ENCODE results near the gene FABP6.

The FABP6 gene, protein sequence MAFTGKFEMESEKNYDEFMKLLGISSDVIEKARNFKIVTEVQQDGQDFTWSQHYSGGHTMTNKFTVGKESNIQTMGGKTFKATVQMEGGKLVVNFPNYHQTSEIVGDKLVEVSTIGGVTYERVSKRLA

DNA sequence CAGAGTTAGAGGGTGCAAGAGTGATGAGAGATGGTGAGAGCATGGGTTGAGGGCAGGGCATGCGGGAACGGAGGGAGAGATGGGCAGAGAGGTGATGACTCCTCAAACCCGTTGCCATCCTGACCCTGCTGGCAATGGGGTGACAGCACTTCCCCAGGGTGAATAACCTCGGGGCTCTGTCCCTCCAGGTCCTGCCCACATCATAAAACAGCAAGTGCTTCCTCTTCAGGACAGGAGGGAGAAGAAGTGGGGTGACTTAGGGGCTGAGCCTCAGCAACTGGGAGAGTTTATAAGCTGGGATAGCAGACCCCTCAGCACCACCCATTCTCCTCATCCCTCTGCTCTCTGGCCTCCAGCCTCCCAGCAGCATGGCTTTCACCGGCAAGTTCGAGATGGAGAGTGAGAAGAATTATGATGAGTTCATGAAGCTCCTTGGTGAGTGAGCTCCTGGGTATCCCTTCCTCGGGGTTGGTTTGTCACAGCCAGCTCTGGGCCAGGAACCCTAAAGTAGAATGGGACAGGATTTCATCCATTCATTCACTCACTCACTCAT, at the start of gene FABP6:
Gene FABP6, plus strand, starts transcription at position 317 of the 553 bp plus-strand sequence. Its CDS starts 52 bp downstream, at position 369.
- CTCF ChIA-PET: interaction anchor here (0.6 to 0.8 kb wide), 3 partner anchors 28 to 205 kb away, joined by 3 to 4 read pairs (median 3); no protein-coding TSS in a partner anchor
- POLR2A ChIA-PET: no interaction called here
- Histone ChIP-seq H3K9me3 (ENCODE audit: control insufficient read depth, insufficient read depth, low read depth, low read length) (no peaks in the 10 kb centered on the region), H3K36me3 (ENCODE audit: control insufficient read depth in 2 of 2, insufficient read depth in 1 of 2, low read length in 2 of 2) (no peaks in the 10 kb centered on the region), H3K4me1 (ENCODE audit: control insufficient read depth, insufficient read depth, low read length) (no peaks in the 10 kb centered on the region), H3K4me3 (ENCODE audit: low read depth, low read length) (no peak within 1 kb of the TSS), H3K27ac (ENCODE audit: extremely low read depth, low read depth, low read length) (no peak within 1 kb of the TSS)
- TF ChIP-seq, protein P1, sequence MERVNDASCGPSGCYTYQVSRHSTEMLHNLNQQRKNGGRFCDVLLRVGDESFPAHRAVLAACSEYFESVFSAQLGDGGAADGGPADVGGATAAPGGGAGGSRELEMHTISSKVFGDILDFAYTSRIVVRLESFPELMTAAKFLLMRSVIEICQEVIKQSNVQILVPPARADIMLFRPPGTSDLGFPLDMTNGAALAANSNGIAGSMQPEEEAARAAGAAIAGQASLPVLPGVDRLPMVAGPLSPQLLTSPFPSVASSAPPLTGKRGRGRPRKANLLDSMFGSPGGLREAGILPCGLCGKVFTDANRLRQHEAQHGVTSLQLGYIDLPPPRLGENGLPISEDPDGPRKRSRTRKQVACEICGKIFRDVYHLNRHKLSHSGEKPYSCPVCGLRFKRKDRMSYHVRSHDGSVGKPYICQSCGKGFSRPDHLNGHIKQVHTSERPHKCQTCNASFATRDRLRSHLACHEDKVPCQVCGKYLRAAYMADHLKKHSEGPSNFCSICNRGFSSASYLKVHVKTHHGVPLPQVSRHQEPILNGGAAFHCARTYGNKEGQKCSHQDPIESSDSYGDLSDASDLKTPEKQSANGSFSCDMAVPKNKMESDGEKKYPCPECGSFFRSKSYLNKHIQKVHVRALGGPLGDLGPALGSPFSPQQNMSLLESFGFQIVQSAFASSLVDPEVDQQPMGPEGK (tag by site-specific recombination; IDR thresholded peaks at IDR 0.05): no peak
- TF ChIP-seq HOXC10 (CRISPR knock-in tag; IDR thresholded peaks at IDR 0.05): no peak
- TF ChIP-seq ZNF830 (tag by site-specific recombination; IDR thresholded peaks at IDR 0.05; ENCODE audit: low read depth): no peak
- TF ChIP-seq AEBP2 (tag by site-specific recombination; IDR thresholded peaks at IDR 0.05; ENCODE audit: borderline replicate concordance): no peak
- TF ChIP-seq ZNF354C (tag by site-specific recombination; IDR thresholded peaks at IDR 0.05; ENCODE audit: borderline replicate concordance, low read depth): no peak
- no peak for TF ChIP-seq ZBTB21 (tag by site-specific recombination; IDR thresholded peaks at IDR 0.05)
- no peak for TF ChIP-seq GLI4 (tag by site-specific recombination; IDR thresholded peaks at IDR 0.05)
- no peak for TF ChIP-seq ZBTB8A (tag by site-specific recombination; IDR thresholded peaks at IDR 0.05)
- TF ChIP-seq ZNF561 (tag by site-specific recombination; IDR thresholded peaks at IDR 0.05; ENCODE audit: borderline replicate concordance): no peak

GRCh38 chr5:160180931-160181330, 48.4 kb upstream of the FABP6 start:
- Histone ChIP-seq H3K9me3 (ENCODE audit: control insufficient read depth, insufficient read depth, low read depth, low read length) (no peaks in the 10 kb centered on the region), H3K4me1 (ENCODE audit: control insufficient read depth, insufficient read depth, low read length) (no peaks in the 10 kb centered on the region), H3K36me3 (ENCODE audit: control insufficient read depth in 2 of 2, insufficient read depth in 1 of 2, low read length in 2 of 2) (no peaks in the 10 kb centered on the region), H3K27ac (ENCODE audit: extremely low read depth, low read depth, low read length) (no peak overlapping the region), H3K4me3 (ENCODE audit: low read depth, low read length) (no peak overlapping the region)
- CTCF ChIA-PET: no interaction called here
- POLR2A ChIA-PET: no interaction called here
- TF ChIP-seq KLF9 (tag by site-specific recombination; IDR thresholded peaks at IDR 0.05; ENCODE audit: low read depth) (no peak), ZNF624 (tag by site-specific recombination; IDR thresholded peaks at IDR 0.05) (no peak), ZSCAN23 (tag by site-specific recombination; IDR thresholded peaks at IDR 0.05) (no peak), ZNF621 (tag by site-specific recombination; IDR thresholded peaks at IDR 0.05) (no peak), ZBTB17 (tag by site-specific recombination; IDR thresholded peaks at IDR 0.05) (no peak), ZNF184 (tag by site-specific recombination; IDR thresholded peaks at IDR 0.05) (no peak), ZNF174 (tag by site-specific recombination; IDR thresholded peaks at IDR 0.05) (no peak), ZNF585B (tag by site-specific recombination; IDR thresholded peaks at IDR 0.05) (no peak), ZSCAN4 (tag by site-specific recombination; IDR thresholded peaks at IDR 0.05) (no peak), EGR2 (tag by site-specific recombination; IDR thresholded peaks at IDR 0.05; ENCODE audit: low read depth) (no peak), RBAK (tag by site-specific recombination; IDR thresholded peaks at IDR 0.05) (no peak), ZXDB (tag by site-specific recombination; IDR thresholded peaks at IDR 0.05) (no peak), ZSCAN18 (tag by site-specific recombination; IDR thresholded peaks at IDR 0.05) (no peak)
- TF ChIP-seq, protein P2, sequence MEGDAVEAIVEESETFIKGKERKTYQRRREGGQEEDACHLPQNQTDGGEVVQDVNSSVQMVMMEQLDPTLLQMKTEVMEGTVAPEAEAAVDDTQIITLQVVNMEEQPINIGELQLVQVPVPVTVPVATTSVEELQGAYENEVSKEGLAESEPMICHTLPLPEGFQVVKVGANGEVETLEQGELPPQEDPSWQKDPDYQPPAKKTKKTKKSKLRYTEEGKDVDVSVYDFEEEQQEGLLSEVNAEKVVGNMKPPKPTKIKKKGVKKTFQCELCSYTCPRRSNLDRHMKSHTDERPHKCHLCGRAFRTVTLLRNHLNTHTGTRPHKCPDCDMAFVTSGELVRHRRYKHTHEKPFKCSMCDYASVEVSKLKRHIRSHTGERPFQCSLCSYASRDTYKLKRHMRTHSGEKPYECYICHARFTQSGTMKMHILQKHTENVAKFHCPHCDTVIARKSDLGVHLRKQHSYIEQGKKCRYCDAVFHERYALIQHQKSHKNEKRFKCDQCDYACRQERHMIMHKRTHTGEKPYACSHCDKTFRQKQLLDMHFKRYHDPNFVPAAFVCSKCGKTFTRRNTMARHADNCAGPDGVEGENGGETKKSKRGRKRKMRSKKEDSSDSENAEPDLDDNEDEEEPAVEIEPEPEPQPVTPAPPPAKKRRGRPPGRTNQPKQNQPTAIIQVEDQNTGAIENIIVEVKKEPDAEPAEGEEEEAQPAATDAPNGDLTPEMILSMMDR (tag by site-specific recombination; IDR thresholded peaks at IDR 0.05): no peak
- TF ChIP-seq, protein P3, sequence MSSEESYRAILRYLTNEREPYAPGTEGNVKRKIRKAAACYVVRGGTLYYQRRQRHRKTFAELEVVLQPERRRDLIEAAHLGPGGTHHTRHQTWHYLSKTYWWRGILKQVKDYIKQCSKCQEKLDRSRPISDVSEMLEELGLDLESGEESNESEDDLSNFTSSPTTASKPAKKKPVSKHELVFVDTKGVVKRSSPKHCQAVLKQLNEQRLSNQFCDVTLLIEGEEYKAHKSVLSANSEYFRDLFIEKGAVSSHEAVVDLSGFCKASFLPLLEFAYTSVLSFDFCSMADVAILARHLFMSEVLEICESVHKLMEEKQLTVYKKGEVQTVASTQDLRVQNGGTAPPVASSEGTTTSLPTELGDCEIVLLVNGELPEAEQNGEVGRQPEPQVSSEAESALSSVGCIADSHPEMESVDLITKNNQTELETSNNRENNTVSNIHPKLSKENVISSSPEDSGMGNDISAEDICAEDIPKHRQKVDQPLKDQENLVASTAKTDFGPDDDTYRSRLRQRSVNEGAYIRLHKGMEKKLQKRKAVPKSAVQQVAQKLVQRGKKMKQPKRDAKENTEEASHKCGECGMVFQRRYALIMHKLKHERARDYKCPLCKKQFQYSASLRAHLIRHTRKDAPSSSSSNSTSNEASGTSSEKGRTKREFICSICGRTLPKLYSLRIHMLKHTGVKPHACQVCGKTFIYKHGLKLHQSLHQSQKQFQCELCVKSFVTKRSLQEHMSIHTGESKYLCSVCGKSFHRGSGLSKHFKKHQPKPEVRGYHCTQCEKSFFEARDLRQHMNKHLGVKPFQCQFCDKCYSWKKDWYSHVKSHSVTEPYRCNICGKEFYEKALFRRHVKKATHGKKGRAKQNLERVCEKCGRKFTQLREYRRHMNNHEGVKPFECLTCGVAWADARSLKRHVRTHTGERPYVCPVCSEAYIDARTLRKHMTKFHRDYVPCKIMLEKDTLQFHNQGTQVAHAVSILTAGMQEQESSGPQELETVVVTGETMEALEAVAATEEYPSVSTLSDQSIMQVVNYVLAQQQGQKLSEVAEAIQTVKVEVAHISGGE (tag by site-specific recombination; conservative IDR thresholded peaks at IDR 0.05; ENCODE audit: low read depth): no peak
